MM.1S (cell line): Measurements from ENCODE around the gene API5.

Experiments used
- DNase-seq: peaks from one replicate; pipeline ENCODE4 v3.0.0-alpha.2; 2015
- H2AFZ ChIP-seq: fragments of 300-600 bp; sonication (generic); 2 replicates; pipeline ENCODE4 v1.6.0; 2016; ENCODE audit warnings: antibody characterized with exemption, low read length
- H3F3A ChIP-seq: fragments of 300-600 bp; sonication (generic); 2 replicates; pipeline ENCODE4 v1.6.1; 2016; ENCODE audit warnings: mild to moderate bottlenecking, antibody characterized with exemption, low read length, moderate library complexity, mixed read lengths; ENCODE audit not compliant: insufficient read depth
- H3K27ac ChIP-seq: fragments of 300-600 bp; sonication (generic); 2 replicates; pipeline ENCODE4 v1.5.1; 2016; ENCODE audit warnings: mild to moderate bottlenecking, low read length
- H3K27me3 ChIP-seq: fragments of 300-600 bp; sonication (generic); replicated peaks from 2 replicates; pipeline ENCODE4 v1.6.0; 2016; ENCODE audit warnings: low read length; ENCODE audit not compliant: insufficient read depth
- H3K36me3 ChIP-seq: fragments of 300-600 bp; sonication (generic); replicated peaks from 2 replicates; pipeline ENCODE4 v1.6.1; 2016; ENCODE audit warnings: mild to moderate bottlenecking, low read length, mixed read lengths; ENCODE audit not compliant: insufficient read depth
- H3K4me1 ChIP-seq: fragments of 300-600 bp; sonication (generic); 2 replicates; pipeline ENCODE4 v1.6.1; 2016; ENCODE audit warnings: low read length, mixed read lengths
- H3K4me2 ChIP-seq: fragments of 300-600 bp; sonication (generic); 2 replicates; pipeline ENCODE4 v1.6.0; 2016; ENCODE audit warnings: low read depth, low read length
- H3K4me3 ChIP-seq: fragments of 300-600 bp; sonication (generic); 2 replicates; pipeline ENCODE4 v1.5.1; 2016; ENCODE audit warnings: low read length, mixed read lengths
- H3K79me2 ChIP-seq: fragments of 300-600 bp; sonication (generic); 2 replicates; pipeline ENCODE4 v1.6.1; 2016; ENCODE audit warnings: mixed run types, low read length, mixed read lengths
- H3K9ac ChIP-seq: fragments of 300-600 bp; sonication (generic); 2 replicates; pipeline ENCODE4 v1.6.1; 2016; ENCODE audit warnings: low read length, mixed read lengths
- H3K9me2 ChIP-seq: fragments of 300-600 bp; sonication (generic); replicated peaks from 2 replicates; pipeline ENCODE4 v1.6.1; 2016; ENCODE audit warnings: mild to moderate bottlenecking, low read length, mixed read lengths; ENCODE audit not compliant: insufficient read depth
- H3K9me3 ChIP-seq: fragments of 300-600 bp; sonication (generic); replicated peaks from 2 replicates; pipeline ENCODE4 v1.6.1; 2016; ENCODE audit warnings: mild to moderate bottlenecking, low read length, mixed read lengths; ENCODE audit not compliant: insufficient read depth
- H4K20me1 ChIP-seq: fragments of 300-600 bp; sonication (generic); 2 replicates; pipeline ENCODE4 v1.6.1; 2016; ENCODE audit warnings: mild to moderate bottlenecking, low read length, moderate library complexity, mixed read lengths; ENCODE audit not compliant: insufficient read depth
- CTCF ChIP-seq: fragments of 300-600 bp; sonication (generic); IDR thresholded peaks from 2 replicates; pipeline ENCODE4 v1.5.1; 2016; ENCODE audit warnings: antibody characterized with exemption, low read length, mixed read lengths
- EZH2 ChIP-seq: fragments of 300-600 bp; sonication (generic); optimal IDR thresholded peaks from 2 replicates; pipeline ENCODE3; 2017; ENCODE audit warnings: low read depth, mild to moderate bottlenecking, antibody characterized with exemption, low read length, mixed read lengths
- EZH2phosphoT487 ChIP-seq: fragments of 300-600 bp; sonication (generic); IDR thresholded peaks from 2 replicates; pipeline ENCODE4 v1.6.1; 2018; ENCODE audit warnings: antibody characterized with exemption, low read length

API5 gene

GRCh38 chr11:43311791-43312607 lies at the start of gene API5:
Gene API5, plus strand, starts transcription at chr11:43311996. Its CDS starts 132 bp downstream, at chr11:43312128.
- Histone ChIP-seq H3F3A (peaks cover 20% of the 10 kb centered on the region), H2AFZ (peak within 1 kb of the TSS; percentile 77), H3K9me3 (no peaks in the 10 kb centered on the region), H3K4me1 (peaks cover 28% of the 10 kb centered on the region), H3K36me3 (no peaks in the 10 kb centered on the region), H3K27me3 (no peaks in the 10 kb centered on the region), H3K27ac (peak within 1 kb of the TSS; percentile 70; the same call in 1 of the 2 replicates), H4K20me1 (peaks cover 31% of the 10 kb centered on the region; the same call in 1 of the 2 replicates), H3K4me3 (peak within 1 kb of the TSS; percentile 98), H3K4me2 (peak within 1 kb of the TSS; percentile 86), H3K9me2 (no peaks in the 10 kb centered on the region), H3K9ac (peak within 1 kb of the TSS; percentile 90), H3K79me2 (peaks cover 53% of the 10 kb centered on the region)
- TF ChIP-seq EZH2, result no peak
- peak; percentile 71 for TF ChIP-seq CTCF
- peak; percentile 96 for DNase-seq

- Histone ChIP-seq H3K79me2 (no peaks in the 10 kb centered on the region), H3K27ac (no peak overlapping the region), H2AFZ (0 out of 2 replicates have a peak overlapping the region, but pooled peaks have one; percentile 33), H3K9ac (no peak overlapping the region), H3K4me3 (no peak overlapping the region), H3K9me3 (no peaks in the 10 kb centered on the region), H3K4me1 (no peaks in the 10 kb centered on the region), H3K4me2 (peak overlapping the region; percentile 16; the same call in 1 of the 2 replicates), H3K36me3 (no peaks in the 10 kb centered on the region), H3F3A (no peaks in the 10 kb centered on the region), H3K27me3 (no peaks in the 10 kb centered on the region), H4K20me1 (no peaks in the 10 kb centered on the region), H3K9me2 (no peaks in the 10 kb centered on the region)
- TF ChIP-seq EZH2phosphoT487, result no peak
- no peak for TF ChIP-seq CTCF
- TF ChIP-seq EZH2, result no peak
- peak; percentile 11 for DNase-seq
Observed at GRCh38 chr11:43267856-43268580, 43.8 kb upstream of the API5 start.

GRCh38 chr11:43268786-43269185 lies 43.0 kb upstream of the API5 start:
- no peaks in the 10 kb centered on the region for H3K9me3 ChIP-seq
- H3K79me2 ChIP-seq, result no peaks in the 10 kb centered on the region
- no peak overlapping the region for H3K4me2 ChIP-seq
- H3K9ac ChIP-seq, result no peak overlapping the region
- no peak overlapping the region for H3K27ac ChIP-seq
- H3K36me3 ChIP-seq, result no peaks in the 10 kb centered on the region
- H3F3A ChIP-seq, result no peaks in the 10 kb centered on the region
- H4K20me1 ChIP-seq, result no peaks in the 10 kb centered on the region
- TF ChIP-seq EZH2 (no peak), EZH2phosphoT487 (no peak), CTCF (no peak)
- no peaks in the 10 kb centered on the region for H3K9me2 ChIP-seq
- H3K27me3 ChIP-seq, result no peaks in the 10 kb centered on the region
- DNase-seq, result no peak
- H3K4me3 ChIP-seq, result no peak overlapping the region
- H3K4me1 ChIP-seq, result no peaks in the 10 kb centered on the region
- H2AFZ ChIP-seq, result no peak overlapping the region
